Body of pancreas (tissue), 4 donors: ENCODE results near the gene PTPRN2. TPM values are rescaled to one million over a fixed set of nuclear protein-coding genes. Genes with fewer than 3 reads are reported as not detected.

ENCODE experiments used
- ATAC-seq: fragments of 150-250 bp; one replicate; pipeline ENCODE4 v1.9.1; 2016
- DNase-seq, 4 donors: peaks; one replicate each; pipeline ENCODE4 v3.0.0-alpha.2; 2019
- H3K27ac ChIP-seq, 4 donors: fragments of 200-600 bp; sonication (generic); 1 replicate in 3 of 4; 2 replicates in 1 of 4; pipeline versions ENCODE4 v1.5.1 to v1.6.1; 2016 to 2019; ENCODE audit warnings: mild to moderate bottlenecking in 1 of 4, mixed read lengths in 1 of 4, moderate library complexity in 1 of 4
- H3K27me3 ChIP-seq, 2 donors: fragments of 200-600 bp; sonication (generic); one replicate each; pipeline ENCODE4 v1.6.0; 2016; ENCODE audit warnings: mild to moderate bottlenecking in 1 of 2
- H3K36me3 ChIP-seq, 2 donors: fragments of 200-600 bp; sonication (generic); replicated peaks in 1 of 2; 2 replicates each; pipeline ENCODE4 v1.5.1; 2016; ENCODE audit warnings: low read depth in 2 of 2; ENCODE audit not compliant: insufficient read depth in 1 of 2
- H3K4me1 ChIP-seq: fragments of 200-600 bp; sonication (generic); one replicate; pipeline ENCODE4 v1.6.0; 2016
- H3K4me3 ChIP-seq, 2 donors: fragments of 200-600 bp; sonication (generic); 1 replicate in 1 of 2; 2 replicates in 1 of 2; pipeline ENCODE4 v1.5.1; 2016 to 2019
- H3K9me3 ChIP-seq, 3 donors: fragments of 200-600 bp; sonication (generic); 1 replicate in 2 of 3; 2 replicates in 1 of 3; pipeline ENCODE4 v1.5.1; 2016
- CTCF ChIP-seq, 7 experiments: fragments of 450-650 bp in 4 of 7; fragments of 200-600 bp in 3 of 7; sonication (generic) in 3 of 7; IDR thresholded peaks; one replicate each; pipeline ENCODE4 v1.5.1; 2016 to 2019; ENCODE audit warnings: antibody characterized with exemption in 7 of 7
- POLR2A ChIP-seq, 3 donors: fragments of 450-650 bp; IDR thresholded peaks; one replicate each; pipeline ENCODE4 v1.6.1; 2016; ENCODE audit warnings: antibody characterized with exemption in 3 of 3, mild to moderate bottlenecking in 2 of 3
- WGBS, 2 donors: methylation state at CpG; one replicate each; pipeline ENCODE4 v1.1.5; 2017; 5-methylcytosine and 5-hydroxymethylcytosine counted together
- intact Hi-C: fragments of 100-400 bp; cut with DNase I; formaldehyde crosslinking; loops from one replicate; pipeline ENCODE4 v1.15.1; 2023
- total RNA-seq, 2 donors: library from RNA; depleted of rRNA; stranded (reverse); fragments of >200 nt; gene quantifications; one replicate each; pipeline ENCODE4 v1.1.0, GENCODE V29; 2016

PTPRN2 gene
- total RNA-seq, 2 donors from 2014 or later, result 31.6 to 76.1 TPM

GRCh38 chr7:157623556-157623955 lies 964.1 kb downstream of the PTPRN2 start:
- ATAC-seq (no peak), DNase-seq (no peak)
- H3K9me3 ChIP-seq, result no peaks in the 10 kb centered on the region
- intact Hi-C loops, result no loop called here
- no peaks in the 10 kb centered on the region for H3K27me3 ChIP-seq
- WGBS, 2 donors, result 83 to 91% methylated on average over 7 of the region's 7 CpGs
- no peak for TF ChIP-seq CTCF (IDR thresholded peaks at IDR 0.05)
- TF ChIP-seq POLR2A (IDR thresholded peaks at IDR 0.05), result no peak
- H3K4me1 ChIP-seq, result no peaks in the 10 kb centered on the region
- no peak overlapping the region for H3K27ac ChIP-seq
- no peak overlapping the region for H3K4me3 ChIP-seq
- H3K36me3 ChIP-seq, result no peaks in the 10 kb centered on the region

- WGBS, 2 donors, result 91 to 92% methylated on average over 22 to 27 of the region's 28 CpGs
- Histone ChIP-seq H3K4me1 (no peaks in the 10 kb centered on the region), H3K27me3 (no peaks in the 10 kb centered on the region), H3K9me3 (no peaks in the 10 kb centered on the region), H3K36me3 (no peaks in the 10 kb centered on the region), H3K4me3 (no peak overlapping the region), H3K27ac (no peak overlapping the region)
- intact Hi-C loops, result no loop called here
- TF ChIP-seq CTCF (IDR thresholded peaks at IDR 0.05) (no peak), POLR2A (IDR thresholded peaks at IDR 0.05) (no peak)
- DNase-seq, result no peak
- no peak for ATAC-seq
Observed at GRCh38 chr7:157622408-157623205, 965.0 kb downstream of the PTPRN2 start.

GRCh38 chr7:157622000-157622399 lies 965.6 kb downstream of the PTPRN2 start:
- no peak for TF ChIP-seq POLR2A (IDR thresholded peaks at IDR 0.05)
- no peak for TF ChIP-seq CTCF (IDR thresholded peaks at IDR 0.05)
- Histone ChIP-seq H3K4me3 (no peak overlapping the region), H3K27ac (no peak overlapping the region), H3K36me3 (no peaks in the 10 kb centered on the region), H3K27me3 (no peaks in the 10 kb centered on the region), H3K4me1 (no peaks in the 10 kb centered on the region), H3K9me3 (no peaks in the 10 kb centered on the region)
- intact Hi-C loops, result no loop called here
- 74 to 81% methylated on average over 8 to 11 of the region's 11 CpGs for WGBS, 2 donors
- no peak for DNase-seq
- ATAC-seq, result no peak

GRCh38 chr7:157621131-157621681 lies 966.4 kb downstream of the PTPRN2 start:
- no peak for DNase-seq
- intact Hi-C loops, result no loop called here
- H3K36me3 ChIP-seq, result no peaks in the 10 kb centered on the region
- TF ChIP-seq POLR2A (IDR thresholded peaks at IDR 0.05) (no peak), CTCF (IDR thresholded peaks at IDR 0.05) (no peak)
- H3K4me1 ChIP-seq, result no peaks in the 10 kb centered on the region
- WGBS, 2 donors, result 77 to 85% methylated on average over 22 to 29 of the region's 33 CpGs
- H3K27ac ChIP-seq, result no peak overlapping the region
- no peak for ATAC-seq
- no peaks in the 10 kb centered on the region for H3K27me3 ChIP-seq
- H3K4me3 ChIP-seq, result no peak overlapping the region
- H3K9me3 ChIP-seq, result no peaks in the 10 kb centered on the region

- Histone ChIP-seq H3K9me3 (no peaks in the 10 kb centered on the region), H3K27ac (no peak overlapping the region), H3K36me3 (no peaks in the 10 kb centered on the region), H3K4me1 (no peaks in the 10 kb centered on the region), H3K4me3 (no peak overlapping the region), H3K27me3 (no peaks in the 10 kb centered on the region)
- TF ChIP-seq POLR2A (IDR thresholded peaks at IDR 0.05) (no peak), CTCF (IDR thresholded peaks at IDR 0.05) (no peak)
- DNase-seq (no peak), ATAC-seq (no peak)
- 69 to 76% methylated on average over 4 to 10 of the region's 11 CpGs for WGBS, 2 donors
- intact Hi-C loops, result no loop called here
Observed at GRCh38 chr7:157620616-157621015, 967.0 kb downstream of the PTPRN2 start.
